ENCODE measurements around the gene ARID3C.

DNA sequence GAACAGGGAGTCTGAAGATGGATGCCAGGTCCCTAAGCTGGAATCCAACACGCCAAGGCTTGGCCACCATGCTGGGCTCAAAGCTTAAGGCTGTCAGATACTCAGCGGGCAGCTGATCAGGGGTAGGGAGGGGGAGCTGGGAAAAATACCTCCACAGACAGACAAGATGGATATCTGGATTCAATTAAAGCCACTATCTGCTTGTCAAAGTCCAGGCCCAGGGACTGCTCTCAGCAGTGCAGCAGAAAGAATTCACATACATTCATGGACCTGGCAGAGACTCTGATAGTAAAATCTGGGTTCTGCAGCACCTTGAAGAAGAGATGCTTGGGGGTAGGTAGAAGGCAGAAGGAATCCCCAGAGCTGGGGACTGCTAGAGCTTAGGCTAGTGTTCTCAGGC, 13.7 kb downstream of the ARID3C start:
- TF ChIP-seq, protein P1, sequence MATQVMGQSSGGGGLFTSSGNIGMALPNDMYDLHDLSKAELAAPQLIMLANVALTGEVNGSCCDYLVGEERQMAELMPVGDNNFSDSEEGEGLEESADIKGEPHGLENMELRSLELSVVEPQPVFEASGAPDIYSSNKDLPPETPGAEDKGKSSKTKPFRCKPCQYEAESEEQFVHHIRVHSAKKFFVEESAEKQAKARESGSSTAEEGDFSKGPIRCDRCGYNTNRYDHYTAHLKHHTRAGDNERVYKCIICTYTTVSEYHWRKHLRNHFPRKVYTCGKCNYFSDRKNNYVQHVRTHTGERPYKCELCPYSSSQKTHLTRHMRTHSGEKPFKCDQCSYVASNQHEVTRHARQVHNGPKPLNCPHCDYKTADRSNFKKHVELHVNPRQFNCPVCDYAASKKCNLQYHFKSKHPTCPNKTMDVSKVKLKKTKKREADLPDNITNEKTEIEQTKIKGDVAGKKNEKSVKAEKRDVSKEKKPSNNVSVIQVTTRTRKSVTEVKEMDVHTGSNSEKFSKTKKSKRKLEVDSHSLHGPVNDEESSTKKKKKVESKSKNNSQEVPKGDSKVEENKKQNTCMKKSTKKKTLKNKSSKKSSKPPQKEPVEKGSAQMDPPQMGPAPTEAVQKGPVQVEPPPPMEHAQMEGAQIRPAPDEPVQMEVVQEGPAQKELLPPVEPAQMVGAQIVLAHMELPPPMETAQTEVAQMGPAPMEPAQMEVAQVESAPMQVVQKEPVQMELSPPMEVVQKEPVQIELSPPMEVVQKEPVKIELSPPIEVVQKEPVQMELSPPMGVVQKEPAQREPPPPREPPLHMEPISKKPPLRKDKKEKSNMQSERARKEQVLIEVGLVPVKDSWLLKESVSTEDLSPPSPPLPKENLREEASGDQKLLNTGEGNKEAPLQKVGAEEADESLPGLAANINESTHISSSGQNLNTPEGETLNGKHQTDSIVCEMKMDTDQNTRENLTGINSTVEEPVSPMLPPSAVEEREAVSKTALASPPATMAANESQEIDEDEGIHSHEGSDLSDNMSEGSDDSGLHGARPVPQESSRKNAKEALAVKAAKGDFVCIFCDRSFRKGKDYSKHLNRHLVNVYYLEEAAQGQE (IDR thresholded peaks at IDR 0.05; ENCODE audit: unreplicated experiment): no peak
- TF ChIP-seq POLR2AphosphoS5 (IDR thresholded peaks at IDR 0.05; ENCODE audit: low read depth): no peak

Measured in GM23338 (cell line).